GM12865 (cell line): ENCODE results near the gene CNTLN.

Experiments
- DNase-seq: peaks from one replicate; pipeline ENCODE4 v3.0.0; 2010; ENCODE audit warnings: low read depth
- H3K4me3 ChIP-seq: 2 replicates; pipeline ENCODE4 v1.5.1; 2011; ENCODE audit warnings: mild to moderate bottlenecking, low read depth, low read length, control low read depth
- TF ChIP-seq, protein P1 (sequence below): IDR thresholded peaks from 2 replicates; pipeline ENCODE4 v1.5.1; 2011; ENCODE audit warnings: low read length, control low read depth, low read depth, inconsistent platforms; ENCODE audit not compliant: insufficient read depth; ENCODE audit errors: missing control alignments

The CNTLN gene

GRCh38 chr9:17470036-17470813 is 335.4 kb downstream of the CNTLN start:
- DNase-seq = no peak
- no peak overlapping the region for H3K4me3 ChIP-seq
- TF ChIP-seq, protein P1, sequence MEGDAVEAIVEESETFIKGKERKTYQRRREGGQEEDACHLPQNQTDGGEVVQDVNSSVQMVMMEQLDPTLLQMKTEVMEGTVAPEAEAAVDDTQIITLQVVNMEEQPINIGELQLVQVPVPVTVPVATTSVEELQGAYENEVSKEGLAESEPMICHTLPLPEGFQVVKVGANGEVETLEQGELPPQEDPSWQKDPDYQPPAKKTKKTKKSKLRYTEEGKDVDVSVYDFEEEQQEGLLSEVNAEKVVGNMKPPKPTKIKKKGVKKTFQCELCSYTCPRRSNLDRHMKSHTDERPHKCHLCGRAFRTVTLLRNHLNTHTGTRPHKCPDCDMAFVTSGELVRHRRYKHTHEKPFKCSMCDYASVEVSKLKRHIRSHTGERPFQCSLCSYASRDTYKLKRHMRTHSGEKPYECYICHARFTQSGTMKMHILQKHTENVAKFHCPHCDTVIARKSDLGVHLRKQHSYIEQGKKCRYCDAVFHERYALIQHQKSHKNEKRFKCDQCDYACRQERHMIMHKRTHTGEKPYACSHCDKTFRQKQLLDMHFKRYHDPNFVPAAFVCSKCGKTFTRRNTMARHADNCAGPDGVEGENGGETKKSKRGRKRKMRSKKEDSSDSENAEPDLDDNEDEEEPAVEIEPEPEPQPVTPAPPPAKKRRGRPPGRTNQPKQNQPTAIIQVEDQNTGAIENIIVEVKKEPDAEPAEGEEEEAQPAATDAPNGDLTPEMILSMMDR = no peak

DNA sequence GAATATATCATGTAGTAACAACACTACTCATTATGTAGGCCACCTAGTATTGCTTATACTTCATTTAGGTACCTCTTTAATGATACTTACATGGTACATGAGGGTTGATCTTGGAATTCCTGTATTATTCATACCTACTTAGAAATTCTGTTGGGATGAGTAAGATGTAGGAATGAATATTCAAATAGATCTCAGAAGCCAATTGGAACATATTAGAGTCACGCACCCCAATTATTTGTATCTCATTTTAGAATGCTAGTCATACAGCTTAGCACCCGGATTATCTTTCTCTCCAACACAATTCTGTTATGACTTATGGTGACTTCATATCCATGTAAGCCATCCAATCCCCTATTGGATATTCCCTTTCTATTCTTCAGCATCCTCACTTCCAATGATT is 337.3 kb downstream of the CNTLN start:
- H3K4me3 ChIP-seq = no peak overlapping the region
- TF ChIP-seq, protein P1 = no peak
- DNase-seq = no peak

- no peak for DNase-seq
- TF ChIP-seq, protein P1 = no peak
- H3K4me3 ChIP-seq = no peak overlapping the region
Measured at GRCh38 chr9:17476401-17476800, 341.6 kb downstream of the CNTLN start.

DNA sequence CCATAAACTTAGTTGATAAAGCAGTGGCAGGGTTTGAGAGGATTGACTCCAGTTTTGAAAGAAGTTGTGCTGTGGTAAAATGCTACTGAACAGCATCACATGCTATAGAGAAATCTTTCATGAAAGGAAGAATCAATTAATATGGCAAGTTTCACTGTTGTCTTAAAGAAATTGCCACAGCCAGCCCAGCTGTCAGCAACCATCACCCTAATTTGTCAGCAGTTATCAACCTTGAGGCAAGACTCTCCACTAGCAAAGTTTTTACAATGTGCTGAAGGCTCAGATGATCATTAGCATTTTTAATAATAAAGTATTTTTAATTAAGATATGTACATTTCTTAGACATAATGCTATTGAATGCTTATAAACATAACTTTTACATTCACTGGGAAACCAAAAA is 343.0 kb downstream of the CNTLN start:
- no peak overlapping the region for H3K4me3 ChIP-seq
- DNase-seq = no peak
- TF ChIP-seq, protein P1 = no peak

DNA sequence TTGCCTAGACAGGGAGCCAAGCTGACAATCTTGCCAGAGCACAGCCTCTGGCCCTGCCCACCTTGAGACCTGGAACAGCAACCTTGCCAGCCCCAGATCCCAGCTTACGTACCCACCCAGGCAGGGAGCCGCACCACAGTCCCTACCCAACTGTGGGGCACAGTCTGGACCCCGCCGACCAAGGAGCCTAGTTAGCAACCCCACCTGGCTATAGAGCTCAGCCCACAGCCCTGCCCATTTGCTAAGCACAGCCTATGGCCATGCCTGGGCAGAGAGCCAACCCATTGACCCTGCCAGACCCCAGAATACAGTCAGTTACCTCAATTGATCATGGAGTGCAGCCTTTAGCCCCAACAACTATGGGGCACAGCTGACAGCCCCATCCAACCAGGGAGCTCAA is 346.1 kb downstream of the CNTLN start:
- no peak overlapping the region for H3K4me3 ChIP-seq
- TF ChIP-seq, protein P1 = no peak
- DNase-seq = no peak

DNA sequence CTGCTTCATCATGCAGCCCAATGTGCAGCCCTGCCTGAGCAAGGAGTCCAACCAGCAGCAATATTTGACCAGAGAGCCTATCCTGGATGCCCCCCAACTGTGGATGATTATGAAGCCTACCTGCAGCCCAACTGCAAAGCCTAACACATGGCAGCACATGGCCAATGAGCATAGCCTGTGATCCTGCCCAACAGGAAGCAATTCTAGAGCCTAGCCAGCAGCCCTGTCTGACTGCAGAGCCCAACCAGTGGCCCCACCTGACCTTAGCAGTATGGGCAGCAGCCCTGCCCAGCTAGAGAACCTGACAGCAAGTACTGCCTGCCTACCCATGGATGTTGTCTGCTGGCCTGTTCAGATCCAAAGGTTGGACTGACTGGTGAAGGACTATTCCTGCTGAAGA is 346.7 kb downstream of the CNTLN start:
- DNase-seq = no peak
- H3K4me3 ChIP-seq = no peak overlapping the region
- TF ChIP-seq, protein P1 = no peak

GRCh38 chr9:17484906-17485305 is 350.1 kb downstream of the CNTLN start:
- no peak overlapping the region for H3K4me3 ChIP-seq
- no peak for DNase-seq
- TF ChIP-seq, protein P1 = no peak
